GM23338 (cell line): Measurements from ENCODE around the gene KRTAP16-1.

Source experiments
- CTCF ChIP-seq, 2 experiments: fragments of 200-600 bp in 1 of 2; sonication (generic) in 1 of 2; conservative IDR thresholded peaks; 2 replicates each; pipeline versions ENCODE4 v1.5.1 to v1.6.1; 2016 to 2017; ENCODE audit warnings: antibody characterized with exemption in 2 of 2, low read depth in 2 of 2, mild to moderate bottlenecking in 2 of 2, moderate library complexity in 1 of 2
- EZH2 ChIP-seq: fragments of 200-600 bp; sonication (generic); IDR thresholded peaks from one replicate; pipeline ENCODE4 v1.8.0; 2017; ENCODE audit warnings: antibody characterized with exemption, mild to moderate bottlenecking, low read depth; ENCODE audit not compliant: unreplicated experiment
- EZH2phosphoT487 ChIP-seq: fragments of 200-600 bp; sonication (generic); IDR thresholded peaks from one replicate; pipeline ENCODE4 v1.8.1; 2018; ENCODE audit warnings: antibody characterized with exemption; ENCODE audit not compliant: unreplicated experiment
- JUNB ChIP-seq: IDR thresholded peaks from one replicate; pipeline ENCODE4 v1.6.1; 2016; ENCODE audit warnings: antibody characterized with exemption; ENCODE audit not compliant: unreplicated experiment
- NANOG ChIP-seq: IDR thresholded peaks from 2 replicates; pipeline ENCODE4 v1.6.1; 2016; ENCODE audit warnings: antibody characterized with exemption, borderline replicate concordance
- POLR2AphosphoS5 ChIP-seq: IDR thresholded peaks from 2 replicates; pipeline ENCODE4 v1.6.1; 2016; ENCODE audit warnings: antibody characterized with exemption, low read depth
- REST ChIP-seq: IDR thresholded peaks from one replicate; pipeline ENCODE4 v1.6.1; 2018; ENCODE audit warnings: antibody characterized with exemption; ENCODE audit not compliant: unreplicated experiment
- STAT1 ChIP-seq: IDR thresholded peaks from one replicate; pipeline ENCODE4 v1.6.1; 2016; ENCODE audit warnings: antibody characterized with exemption; ENCODE audit not compliant: unreplicated experiment
- ZNF114 ChIP-seq: fragments of 250-450 bp; sonication (Bioruptor Pico); IDR thresholded peaks from 2 replicates; pipeline ENCODE4 v1.5.0; 2020; ENCODE audit warnings: mild to moderate bottlenecking, moderate library complexity
- ZNF331 ChIP-seq: fragments of 250-450 bp; sonication (Bioruptor Pico); IDR thresholded peaks from 2 replicates; pipeline ENCODE4 v1.5.0; 2020; ENCODE audit warnings: low read depth, mild to moderate bottlenecking, moderate library complexity
- TF ChIP-seq, protein P1 (sequence below): IDR thresholded peaks from 2 replicates; pipeline ENCODE4 v1.6.1; 2016; ENCODE audit warnings: antibody characterized with exemption

DNA sequence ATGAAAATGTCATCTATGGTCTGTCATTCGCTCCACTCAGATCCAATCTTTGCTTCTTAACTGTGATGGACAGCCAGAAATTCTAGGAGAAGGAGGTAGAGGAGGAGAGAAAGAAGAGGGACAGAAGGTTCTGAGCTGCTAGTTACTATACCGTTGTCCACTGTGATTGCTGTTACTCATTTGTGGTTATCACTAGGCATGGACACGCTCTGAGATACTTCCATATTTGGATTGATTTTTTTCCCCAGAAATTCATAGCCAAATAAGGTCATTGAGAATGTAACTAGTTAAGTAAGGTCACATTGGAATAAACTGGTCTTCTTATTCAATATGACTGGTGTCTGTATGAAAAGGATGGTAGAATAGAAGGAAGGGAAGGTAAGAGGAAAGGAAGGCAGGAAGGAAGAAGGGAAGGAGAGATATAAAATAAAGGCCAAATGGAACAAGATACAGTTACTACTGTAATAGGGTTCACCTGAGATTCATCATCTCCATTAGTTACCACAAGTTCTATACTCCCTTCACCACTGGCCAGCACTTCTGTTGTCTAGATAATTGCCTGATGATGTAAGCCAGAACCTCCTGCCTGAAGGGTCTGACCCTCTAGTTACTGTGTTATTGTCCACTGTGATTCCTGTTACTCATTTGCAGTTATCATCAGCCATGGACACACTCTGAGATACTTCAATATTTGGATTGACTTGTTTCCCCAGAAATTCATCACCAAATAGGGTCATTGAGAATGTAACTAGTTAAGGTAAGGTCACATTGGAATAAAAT lies 30.7 kb downstream of the KRTAP16-1 start:
- no peak for TF ChIP-seq CTCF (conservative IDR thresholded peaks at IDR 0.05; ENCODE audit: low read depth in 2 of 2)
- TF ChIP-seq POLR2AphosphoS5 = no peak
- TF ChIP-seq EZH2 = no peak
- TF ChIP-seq REST = no peak
- no peak for TF ChIP-seq ZNF331 (CRISPR knock-in tag)
- TF ChIP-seq, protein P1, sequence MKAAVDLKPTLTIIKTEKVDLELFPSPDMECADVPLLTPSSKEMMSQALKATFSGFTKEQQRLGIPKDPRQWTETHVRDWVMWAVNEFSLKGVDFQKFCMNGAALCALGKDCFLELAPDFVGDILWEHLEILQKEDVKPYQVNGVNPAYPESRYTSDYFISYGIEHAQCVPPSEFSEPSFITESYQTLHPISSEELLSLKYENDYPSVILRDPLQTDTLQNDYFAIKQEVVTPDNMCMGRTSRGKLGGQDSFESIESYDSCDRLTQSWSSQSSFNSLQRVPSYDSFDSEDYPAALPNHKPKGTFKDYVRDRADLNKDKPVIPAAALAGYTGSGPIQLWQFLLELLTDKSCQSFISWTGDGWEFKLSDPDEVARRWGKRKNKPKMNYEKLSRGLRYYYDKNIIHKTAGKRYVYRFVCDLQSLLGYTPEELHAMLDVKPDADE = no peak
- no peak for TF ChIP-seq ZNF114 (CRISPR knock-in tag)
- no peak for TF ChIP-seq NANOG
- no peak for TF ChIP-seq JUNB
- TF ChIP-seq STAT1 = no peak
- TF ChIP-seq EZH2phosphoT487 = no peak
